NCI-H2196 (cell line): ENCODE data around the gene CXCL1.

Experiments
- DNase-seq: peaks from one replicate; lab custom pipeline; 2025; ENCODE audit not compliant: unreplicated experiment; lab: John Stamatoyannopoulos, UW

The CXCL1 gene

GRCh38 chr4:73869130-73870055, at the start of gene CXCL1:
Gene CXCL1 (plus strand): TSS chr4:73869393. CDS start chr4:73869471, 78 bp downstream.
- DNase-seq: no peak

GRCh38 chr4:73821325-73821724, 47.9 kb upstream of the CXCL1 start:
- DNase-seq: no peak

- no peak for DNase-seq
These were observed 46.8 kb upstream of the CXCL1 start for GRCh38 chr4:73822389-73822788.

- DNase-seq: no peak
These were observed 46.2 kb upstream of the CXCL1 start for GRCh38 chr4:73822812-73823504.

- DNase-seq: no peak
These were observed 45.4 kb upstream of the CXCL1 start for GRCh38 chr4:73823760-73824159.

- no peak for DNase-seq
These were observed 40.2 kb upstream of the CXCL1 start for GRCh38 chr4:73828956-73829355.

GRCh38 chr4:73831569-73831968, 37.6 kb upstream of the CXCL1 start:
- DNase-seq: no peak

- DNase-seq: no peak
These were observed 36.4 kb upstream of the CXCL1 start for GRCh38 chr4:73832651-73833237.

- no peak for DNase-seq
These were observed 32.6 kb upstream of the CXCL1 start, which contains the start of gene CXCL6 for GRCh38 chr4:73836373-73837279. Gene CXCL6 (plus strand): TSS chr4:73836678. CDS start chr4:73836751, 73 bp downstream.

GRCh38 chr4:73839071-73839470, 30.1 kb upstream of the CXCL1 start:
- DNase-seq: no peak

GRCh38 chr4:73839715-73840114, 29.5 kb upstream of the CXCL1 start:
- no peak for DNase-seq

- DNase-seq: no peak
These were observed 27.8 kb upstream of the CXCL1 start for GRCh38 chr4:73841243-73841925.

- DNase-seq: no peak
These were observed 26.5 kb upstream of the CXCL1 start for GRCh38 chr4:73842696-73843095.

- DNase-seq: no peak
These were observed 25.8 kb upstream of the CXCL1 start for GRCh38 chr4:73843369-73843768.

GRCh38 chr4:73844345-73844744, 24.8 kb upstream of the CXCL1 start:
- DNase-seq: no peak

GRCh38 chr4:73844806-73845205, 24.4 kb upstream of the CXCL1 start:
- no peak for DNase-seq

- DNase-seq: no peak
These were observed 21.5 kb upstream of the CXCL1 start for GRCh38 chr4:73847526-73848182.

GRCh38 chr4:73848183-73848777, 20.9 kb upstream of the CXCL1 start:
- no peak for DNase-seq

- DNase-seq: no peak
These were observed 18.8 kb upstream of the CXCL1 start for GRCh38 chr4:73850261-73850970.
